ENCODE results near the gene RCOR3. TPM values are rescaled to one million over a fixed set of nuclear protein-coding genes. Genes with fewer than 3 reads are reported as not detected.
A peak's percentile ranks its signal among the peaks of the same experiment; 100 is the strongest.
"Not testable (repeated sequence)": the region's sequence is repeated elsewhere in the genome, so short reads cannot be mapped to it uniquely, and the experiment has no call there.

RCOR3 gene
- total RNA-seq, 1 donor from 2014 or later, result 7.6 TPM

GRCh38 chr1:211258310-211258755 lies 833 bp upstream of the RCOR3 start:
- H3K36me3 ChIP-seq (ENCODE audit: control insufficient read depth, insufficient read depth, low read length), result no peaks in the 10 kb centered on the region

GRCh38 chr1:211259638-211260126 lies 516 bp downstream of the RCOR3 start:
- H3K27me3 ChIP-seq (ENCODE audit: control insufficient read depth, insufficient read depth, low read length), result no peaks in the 10 kb centered on the region
- H3K4me3 ChIP-seq (ENCODE audit: low read depth, low read length), result peak overlapping the region; percentile 87
- H3K36me3 ChIP-seq (ENCODE audit: control insufficient read depth, insufficient read depth, low read length), result no peaks in the 10 kb centered on the region
- DNase-seq (ENCODE audit: low read depth) (no peak), FAIRE-seq (no peak)
- no peak for TF ChIP-seq CTCF (IDR thresholded peaks at IDR 0.05; ENCODE audit: insufficient read depth, low read length, severe bottlenecking)

More at GRCh38 chr1:211258310-211258755, 833 bp upstream of the RCOR3 start:
- DNase-seq (ENCODE audit: low read depth) (peak; percentile 64), FAIRE-seq (no peak)
- H3K4me3 ChIP-seq (ENCODE audit: low read depth, low read length), result peak overlapping the region; percentile 87
- H3K27me3 ChIP-seq (ENCODE audit: control insufficient read depth, insufficient read depth, low read length), result no peaks in the 10 kb centered on the region
- peak; percentile 22 for TF ChIP-seq CTCF (IDR thresholded peaks at IDR 0.05; ENCODE audit: insufficient read depth, low read length, severe bottlenecking)

GRCh38 chr1:211260141-211261107 lies 1.3 kb downstream of the RCOR3 start:
- H3K36me3 ChIP-seq (ENCODE audit: control insufficient read depth, insufficient read depth, low read length), result no peaks in the 10 kb centered on the region
- peak; percentile 63 for DNase-seq (ENCODE audit: low read depth)
- TF ChIP-seq CTCF (IDR thresholded peaks at IDR 0.05; ENCODE audit: insufficient read depth, low read length, severe bottlenecking), result no peak
- H3K4me3 ChIP-seq (ENCODE audit: low read depth, low read length), result peak overlapping the region; percentile 87
- FAIRE-seq, result no peak
- no peaks in the 10 kb centered on the region for H3K27me3 ChIP-seq (ENCODE audit: control insufficient read depth, insufficient read depth, low read length)

- H3K27me3 ChIP-seq (ENCODE audit: control insufficient read depth, insufficient read depth, low read length), result no peaks in the 10 kb centered on the region
- no peak for DNase-seq (ENCODE audit: low read depth)
- TF ChIP-seq CTCF (IDR thresholded peaks at IDR 0.05; ENCODE audit: insufficient read depth, low read length, severe bottlenecking), result no peak
- FAIRE-seq, result no peak
- H3K4me3 ChIP-seq (ENCODE audit: low read depth, low read length), result peak overlapping the region; percentile 87
- no peaks in the 10 kb centered on the region for H3K36me3 ChIP-seq (ENCODE audit: control insufficient read depth, insufficient read depth, low read length)
These were observed 2.1 kb downstream of the RCOR3 start for GRCh38 chr1:211261229-211261628.

GRCh38 chr1:211263022-211263421 lies 3.9 kb downstream of the RCOR3 start:
- H3K27me3 ChIP-seq (ENCODE audit: control insufficient read depth, insufficient read depth, low read length); FAIRE-seq; H3K36me3 ChIP-seq (ENCODE audit: control insufficient read depth, insufficient read depth, low read length); H3K4me3 ChIP-seq (ENCODE audit: low read depth, low read length); DNase-seq (ENCODE audit: low read depth): not testable (repeated sequence)

- H3K36me3 ChIP-seq (ENCODE audit: control insufficient read depth, insufficient read depth, low read length), result peaks cover 6% of the 10 kb centered on the region
- DNase-seq (ENCODE audit: low read depth) (no peak), FAIRE-seq (no peak)
- TF ChIP-seq CTCF (IDR thresholded peaks at IDR 0.05; ENCODE audit: insufficient read depth, low read length, severe bottlenecking), result no peak
- H3K4me3 ChIP-seq (ENCODE audit: low read depth, low read length), result no peak overlapping the region
- no peaks in the 10 kb centered on the region for H3K27me3 ChIP-seq (ENCODE audit: control insufficient read depth, insufficient read depth, low read length)
These were observed 8.2 kb downstream of the RCOR3 start for GRCh38 chr1:211267204-211267857.
